ENCODE data around the gene DOK6.

The DOK6 gene

GRCh38 chr18:69447886-69448285 is 47.2 kb downstream of the DOK6 start:
- no peaks in the 10 kb centered on the region; the same call in 1 of the 2 replicates for H3K9me3 ChIP-seq (ENCODE audit: insufficient read depth, low read length)
- H3K79me2 ChIP-seq (ENCODE audit: low read length) = no peaks in the 10 kb centered on the region
- H3K4me2 ChIP-seq (ENCODE audit: low read length) = no peak overlapping the region
- no peaks in the 10 kb centered on the region for H4K20me1 ChIP-seq (ENCODE audit: insufficient read depth, low read length)
- no peaks in the 10 kb centered on the region for H3K27me3 ChIP-seq (ENCODE audit: low read depth, low read length)
- no peaks in the 10 kb centered on the region for H3K4me1 ChIP-seq (ENCODE audit: low read length)
- no peak overlapping the region for H3K4me3 ChIP-seq (ENCODE audit: low read length)
- no peak overlapping the region for H3K27ac ChIP-seq (ENCODE audit: low read length)
- H2AFZ ChIP-seq (ENCODE audit: low read depth, low read length) = no peak overlapping the region
- no peak for TF ChIP-seq CTCF (IDR thresholded peaks at IDR 0.05; ENCODE audit: low read depth, low read length)
- TF ChIP-seq EZH2phosphoT487 (IDR thresholded peaks at IDR 0.05; ENCODE audit: low read depth) = no peak
- no peaks in the 10 kb centered on the region for H3K36me3 ChIP-seq (replicated peaks; ENCODE audit: low read depth, low read length)
- H3K9ac ChIP-seq (ENCODE audit: low read length) = no peak overlapping the region

- Histone ChIP-seq H3K4me3 (ENCODE audit: low read length) (no peak overlapping the region), H3K9me3 (ENCODE audit: insufficient read depth, low read length) (peaks cover 5% of the 10 kb centered on the region; the same call in 1 of the 2 replicates), H2AFZ (ENCODE audit: low read depth, low read length) (no peak overlapping the region), H3K36me3 (replicated peaks; ENCODE audit: low read depth, low read length) (no peaks in the 10 kb centered on the region), H4K20me1 (ENCODE audit: insufficient read depth, low read length) (no peaks in the 10 kb centered on the region), H3K27ac (ENCODE audit: low read length) (no peak overlapping the region), H3K9ac (ENCODE audit: low read length) (no peak overlapping the region), H3K4me1 (ENCODE audit: low read length) (no peaks in the 10 kb centered on the region), H3K27me3 (ENCODE audit: low read depth, low read length) (no peaks in the 10 kb centered on the region), H3K4me2 (ENCODE audit: low read length) (no peak overlapping the region), H3K79me2 (ENCODE audit: low read length) (no peaks in the 10 kb centered on the region)
- TF ChIP-seq CTCF (IDR thresholded peaks at IDR 0.05; ENCODE audit: low read depth, low read length) (no peak), EZH2phosphoT487 (IDR thresholded peaks at IDR 0.05; ENCODE audit: low read depth) (no peak)
Measured at GRCh38 chr18:69455125-69455524, 54.4 kb downstream of the DOK6 start.

- no peak overlapping the region for H2AFZ ChIP-seq (ENCODE audit: low read depth, low read length)
Measured at GRCh38 chr18:69469444-69469919, 68.8 kb downstream of the DOK6 start.

GRCh38 chr18:69480460-69480859 is 79.8 kb downstream of the DOK6 start:
- Histone ChIP-seq H3K9me3 (ENCODE audit: insufficient read depth, low read length) (no peaks in the 10 kb centered on the region), H3K79me2 (ENCODE audit: low read length) (no peaks in the 10 kb centered on the region), H3K4me1 (ENCODE audit: low read length) (no peaks in the 10 kb centered on the region), H3K4me2 (ENCODE audit: low read length) (no peak overlapping the region), H3K36me3 (replicated peaks; ENCODE audit: low read depth, low read length) (no peaks in the 10 kb centered on the region), H3K9ac (ENCODE audit: low read length) (no peak overlapping the region), H3K27ac (ENCODE audit: low read length) (no peak overlapping the region), H4K20me1 (ENCODE audit: insufficient read depth, low read length) (no peaks in the 10 kb centered on the region), H3K27me3 (ENCODE audit: low read depth, low read length) (no peaks in the 10 kb centered on the region), H2AFZ (ENCODE audit: low read depth, low read length) (no peak overlapping the region), H3K4me3 (ENCODE audit: low read length) (no peak overlapping the region)
- TF ChIP-seq CTCF (IDR thresholded peaks at IDR 0.05; ENCODE audit: low read depth, low read length) = no peak
- TF ChIP-seq EZH2phosphoT487 (IDR thresholded peaks at IDR 0.05; ENCODE audit: low read depth) = no peak

More at GRCh38 chr18:69469444-69469919, 68.8 kb downstream of the DOK6 start:
- Histone ChIP-seq H4K20me1 (ENCODE audit: insufficient read depth, low read length) (no peaks in the 10 kb centered on the region), H3K79me2 (ENCODE audit: low read length) (no peaks in the 10 kb centered on the region), H3K27ac (ENCODE audit: low read length) (no peak overlapping the region), H3K27me3 (ENCODE audit: low read depth, low read length) (no peaks in the 10 kb centered on the region), H3K36me3 (replicated peaks; ENCODE audit: low read depth, low read length) (no peaks in the 10 kb centered on the region), H3K4me1 (ENCODE audit: low read length) (no peaks in the 10 kb centered on the region), H3K4me2 (ENCODE audit: low read length) (no peak overlapping the region), H3K9me3 (ENCODE audit: insufficient read depth, low read length) (no peaks in the 10 kb centered on the region), H3K9ac (ENCODE audit: low read length) (no peak overlapping the region), H3K4me3 (ENCODE audit: low read length) (no peak overlapping the region)
- TF ChIP-seq EZH2phosphoT487 (IDR thresholded peaks at IDR 0.05; ENCODE audit: low read depth) = no peak
- peak; percentile 48 for TF ChIP-seq CTCF (IDR thresholded peaks at IDR 0.05; ENCODE audit: low read depth, low read length)

All from OCI-LY3 (cell line).